OCI-LY3 (cell line): ENCODE results near the gene ZNF365.

Experiments used
- CTCF ChIP-seq: fragments of 200-600, 300-600 bp; sonication (generic); IDR thresholded peaks from 2 replicates; pipeline ENCODE4 v1.5.1; 2014; ENCODE audit warnings: antibody characterized with exemption, low read length, low read depth
- EZH2phosphoT487 ChIP-seq: fragments of 200-600 bp; shearing (Covaris generic); IDR thresholded peaks from 2 replicates; pipeline ENCODE4 v1.6.1; 2018; ENCODE audit warnings: antibody characterized with exemption, mixed run types, low read depth

DNA sequence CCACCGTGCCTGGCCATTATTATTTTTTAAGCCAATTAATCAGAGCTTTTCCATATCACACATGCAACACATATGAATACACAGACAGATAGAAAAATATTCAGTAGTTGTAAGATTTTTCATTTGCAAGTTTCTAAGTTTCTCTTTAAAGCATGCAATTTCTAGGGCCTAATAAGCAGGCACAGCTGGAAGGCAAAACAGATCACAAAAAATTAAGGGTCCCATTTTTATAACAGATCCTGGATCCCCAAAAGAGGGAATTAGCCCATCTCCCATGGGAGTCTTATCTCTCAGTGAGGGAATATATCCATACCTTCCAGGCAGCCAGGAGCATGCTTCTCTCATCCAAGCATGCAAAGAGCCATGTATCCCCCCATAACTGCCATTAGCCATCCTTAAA is 31.2 kb upstream of the ZNF365 start:
- TF ChIP-seq CTCF (no peak), EZH2phosphoT487 (no peak)
